NOMO-1 treated with dmso at 0.1 percent for 144 hours (cell line): Measurements from ENCODE around the gene CCDC71.

Experiments used
- DNase-seq: peaks from one replicate; lab custom pipeline; 2025; ENCODE audit not compliant: unreplicated experiment; lab: John Stamatoyannopoulos, UW

CCDC71 gene

GRCh38 chr3:49170744-49171118 lies 4.6 kb upstream of the CCDC71 start:
- no peak for DNase-seq

- no peak for DNase-seq
Measured at GRCh38 chr3:49166752-49167556, 823 bp upstream of the CCDC71 start.

GRCh38 chr3:49164983-49165720 lies 979 bp downstream of the CCDC71 start:
- no peak for DNase-seq

DNA sequence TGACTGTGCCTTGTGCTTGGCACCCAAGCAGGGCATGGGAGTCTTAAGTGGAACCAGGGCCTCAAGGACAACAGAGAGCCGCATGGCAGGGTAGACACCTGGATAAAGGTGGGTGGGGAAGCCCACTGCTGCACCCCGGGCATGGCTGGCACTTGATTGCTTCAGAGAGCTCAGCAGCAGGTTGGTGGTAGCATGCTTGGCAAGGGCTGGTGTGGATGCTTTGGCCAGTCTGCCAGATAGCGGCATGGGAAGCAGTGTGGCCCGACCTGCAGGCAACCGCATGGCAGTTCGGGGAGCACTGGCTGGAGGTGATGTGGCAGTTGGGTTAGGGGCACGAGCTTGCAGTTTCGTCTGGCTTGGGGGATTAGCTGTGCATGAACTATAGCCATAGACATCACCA lies 2.5 kb downstream of the CCDC71 start:
- no peak for DNase-seq

DNA sequence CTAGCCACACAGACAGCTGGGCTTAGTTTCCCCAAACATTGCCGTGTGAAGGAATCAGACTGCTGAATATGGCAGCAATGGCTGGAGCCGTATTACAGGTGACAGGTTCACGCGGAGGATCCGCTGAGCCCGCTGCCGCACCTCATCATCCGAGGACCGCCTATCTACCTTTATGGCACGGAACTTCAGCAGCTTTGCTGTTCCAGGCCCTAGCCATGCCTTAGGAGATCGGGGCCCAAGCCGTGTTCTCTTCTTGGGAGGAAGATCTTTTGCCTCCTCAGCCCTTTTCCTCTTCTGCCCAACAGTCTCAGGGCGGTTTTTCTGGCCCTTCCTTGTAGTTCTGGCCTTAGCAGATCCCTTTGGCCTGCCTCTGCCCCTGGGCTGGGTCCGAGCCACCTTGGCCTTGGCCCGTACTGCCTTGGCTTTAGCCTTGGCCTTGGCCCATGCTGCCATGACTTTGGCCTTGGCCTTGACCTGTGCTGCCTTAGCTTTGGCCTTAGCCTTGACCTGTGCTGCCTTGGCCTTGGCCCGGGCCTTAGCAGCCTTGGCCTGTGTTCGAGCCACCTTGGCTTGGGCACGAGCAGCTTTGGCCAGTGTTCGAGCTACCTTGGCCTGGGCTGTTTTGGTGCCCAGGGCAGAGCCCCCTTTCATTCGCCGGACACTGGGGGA lies 3.2 kb downstream of the CCDC71 start:
- no peak for DNase-seq

DNA sequence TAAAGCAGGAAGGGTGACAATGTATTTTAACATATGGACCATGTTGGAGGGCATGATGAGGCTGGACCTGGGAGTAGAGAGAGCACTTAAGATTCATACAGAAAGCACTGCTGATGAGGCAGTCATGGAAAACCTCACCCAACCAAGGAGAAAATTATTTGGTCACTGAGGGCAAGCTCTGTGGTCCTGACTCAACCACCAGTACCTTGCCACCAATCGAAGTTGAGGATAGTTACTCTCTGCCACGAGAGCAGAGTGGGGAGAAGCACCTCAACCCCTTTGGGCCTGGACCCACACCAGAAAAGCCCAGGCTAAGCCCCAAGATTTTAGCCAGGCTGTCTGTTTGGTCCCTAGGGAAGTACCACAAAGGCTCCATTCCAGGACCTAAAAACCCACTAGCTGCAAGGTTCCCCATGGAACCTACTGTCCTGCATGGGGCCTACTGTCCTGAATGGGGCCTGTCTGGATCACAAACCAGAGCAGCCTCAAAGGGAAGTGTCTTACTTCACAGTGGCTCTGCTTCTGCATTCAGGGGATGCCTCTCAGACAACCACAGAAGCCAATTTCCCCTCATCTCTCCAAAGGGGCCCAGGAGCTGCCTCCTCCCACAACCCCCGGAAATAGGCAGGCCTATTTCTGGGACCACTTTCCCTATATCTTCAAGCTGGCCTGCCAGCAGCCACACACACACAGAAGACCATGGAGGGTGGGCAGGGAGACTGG lies 4.2 kb downstream of the CCDC71 start:
- DNase-seq: no peak

- DNase-seq: no peak
Measured at GRCh38 chr3:49161197-49161596, 4.9 kb downstream of the CCDC71 start.

DNA sequence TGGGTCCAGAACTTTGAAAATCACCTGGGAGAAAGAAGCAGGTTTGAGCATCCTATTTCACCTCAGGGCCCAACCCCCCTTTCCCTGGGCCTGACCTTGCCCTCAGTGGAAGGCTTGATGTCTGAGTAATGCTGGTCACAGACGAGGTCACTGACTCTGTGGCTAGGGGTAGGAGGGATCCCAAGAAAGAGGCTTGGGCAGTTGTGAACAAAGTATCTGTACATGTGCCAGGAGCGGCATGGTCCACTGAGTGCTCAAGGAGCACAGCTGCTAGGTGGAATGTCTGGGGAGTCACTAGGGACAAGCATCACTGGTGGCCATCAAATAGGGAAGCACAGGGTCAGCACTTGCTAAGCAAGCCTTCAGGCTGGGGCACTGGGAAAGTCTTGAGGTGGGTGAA lies 7.3 kb downstream of the CCDC71 start:
- DNase-seq: no peak

DNA sequence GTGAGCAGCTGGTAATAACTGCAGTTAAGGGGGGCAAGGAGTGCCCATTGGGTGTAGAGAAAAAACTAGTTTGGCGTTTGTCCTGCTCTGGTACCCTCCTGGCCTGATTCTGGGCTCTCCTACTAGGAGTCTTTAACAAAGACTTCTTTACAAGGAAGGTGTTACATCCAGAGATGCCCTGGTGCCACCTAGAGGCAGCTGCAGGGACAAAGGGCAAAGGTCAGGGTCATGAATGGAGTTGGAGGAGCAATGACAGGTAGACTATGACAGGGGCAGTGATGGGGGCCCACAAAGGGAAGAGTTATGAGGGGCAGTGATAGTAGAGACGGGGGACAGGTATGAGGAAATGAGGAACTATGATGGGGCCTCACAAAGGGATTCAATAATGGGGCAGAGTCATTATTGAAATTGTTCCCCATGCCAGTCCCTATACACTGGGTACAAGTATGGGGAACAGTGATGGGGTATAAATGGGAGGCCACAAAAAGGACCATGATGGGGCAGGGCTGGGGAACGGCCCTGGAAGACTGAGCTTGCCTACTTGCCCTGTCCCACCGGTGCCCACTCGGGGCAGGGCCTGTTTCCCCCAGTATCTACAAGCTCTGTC lies 7.9 kb downstream of the CCDC71 start:
- DNase-seq: no peak

DNA sequence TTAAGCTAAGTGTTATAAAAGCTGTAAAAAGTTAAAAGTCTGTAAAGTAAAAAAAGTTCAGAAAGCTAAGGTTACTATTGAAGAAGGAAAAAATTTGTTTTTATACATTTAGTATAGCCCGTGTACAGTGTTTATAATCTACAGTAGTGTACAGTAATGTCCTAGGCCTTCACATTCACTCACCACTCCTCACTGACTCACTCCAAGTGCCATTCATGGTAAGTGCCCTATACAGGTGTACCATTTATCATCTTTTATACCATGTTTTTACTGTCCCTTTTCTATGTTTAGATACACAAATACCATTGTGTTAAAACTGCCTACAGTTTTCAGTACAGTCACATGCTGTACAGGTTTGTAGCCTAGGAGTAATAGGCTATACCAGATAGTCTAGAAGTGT lies 8.8 kb downstream of the CCDC71 start:
- DNase-seq: no peak

DNA sequence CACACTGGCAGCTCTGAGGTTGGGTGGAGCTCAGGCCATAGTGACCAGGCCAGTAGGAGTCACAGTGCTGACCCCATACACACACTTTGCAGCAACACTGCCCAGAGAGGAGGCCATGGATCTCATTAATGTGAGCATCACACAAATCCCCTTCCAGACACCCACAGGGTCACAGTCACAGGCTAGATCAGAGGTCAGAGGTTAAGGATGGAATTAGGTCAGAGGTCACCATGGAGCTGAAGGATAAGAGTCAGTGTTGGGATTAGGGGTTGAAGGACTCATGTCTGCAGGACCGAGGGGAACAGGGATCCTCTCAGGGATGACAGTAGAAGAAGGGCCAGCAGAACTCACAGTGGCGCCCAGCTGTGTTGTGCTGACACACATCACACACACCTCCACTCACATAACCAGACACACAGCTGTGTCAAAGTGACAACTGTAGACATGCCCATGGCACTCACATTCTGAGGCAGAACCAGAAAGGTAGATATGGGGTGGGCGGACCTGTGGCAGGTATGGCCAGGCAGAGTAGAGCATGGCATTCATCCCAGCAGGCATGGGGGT lies 12.7 kb downstream of the CCDC71 start:
- DNase-seq: no peak

GRCh38 chr3:49151610-49152009 lies 14.5 kb downstream of the CCDC71 start:
- DNase-seq: no peak

DNA sequence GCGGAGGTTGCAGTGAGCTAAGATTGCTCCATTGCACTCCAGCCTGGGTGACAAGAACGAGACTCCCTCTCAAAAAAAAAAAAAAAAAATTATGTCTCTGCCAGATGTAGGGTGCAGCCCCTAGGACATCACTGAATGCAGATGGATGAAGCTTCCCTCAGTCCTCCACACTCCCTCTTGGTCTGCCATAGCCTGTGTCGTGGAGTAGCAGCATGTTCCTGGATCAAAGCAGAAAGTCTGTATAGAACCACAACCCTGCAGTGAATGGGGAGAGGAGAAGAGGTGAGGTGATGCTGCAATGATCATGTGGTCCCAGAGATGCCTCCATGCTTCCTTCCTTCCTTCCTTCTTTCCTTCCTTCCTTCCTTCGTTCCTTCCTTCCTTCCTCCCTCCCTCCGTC lies 18.0 kb downstream of the CCDC71 start:
- DNase-seq: no peak

DNA sequence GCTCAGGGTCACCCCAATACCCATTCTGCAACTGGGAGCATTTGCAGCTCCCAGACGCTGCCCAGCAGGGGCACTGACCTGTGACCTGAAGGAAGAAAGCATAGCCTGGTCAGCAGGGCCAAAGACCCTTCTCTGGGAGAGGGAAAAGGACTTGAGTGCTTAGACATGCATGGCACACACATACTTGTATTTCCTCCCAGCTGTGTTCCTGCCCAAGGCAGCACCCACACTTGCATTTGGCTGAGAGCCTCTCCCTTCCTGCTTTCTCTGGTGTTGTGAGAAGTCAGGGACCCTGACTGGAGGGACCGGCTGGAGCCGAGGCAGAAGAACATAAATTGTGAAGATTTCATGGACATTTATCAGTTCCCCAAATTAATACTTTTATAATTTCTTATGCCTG lies 26.1 kb downstream of the CCDC71 start:
- DNase-seq: no peak

- no peak for DNase-seq
Measured at GRCh38 chr3:49135499-49135898, 30.6 kb downstream of the CCDC71 start.

DNA sequence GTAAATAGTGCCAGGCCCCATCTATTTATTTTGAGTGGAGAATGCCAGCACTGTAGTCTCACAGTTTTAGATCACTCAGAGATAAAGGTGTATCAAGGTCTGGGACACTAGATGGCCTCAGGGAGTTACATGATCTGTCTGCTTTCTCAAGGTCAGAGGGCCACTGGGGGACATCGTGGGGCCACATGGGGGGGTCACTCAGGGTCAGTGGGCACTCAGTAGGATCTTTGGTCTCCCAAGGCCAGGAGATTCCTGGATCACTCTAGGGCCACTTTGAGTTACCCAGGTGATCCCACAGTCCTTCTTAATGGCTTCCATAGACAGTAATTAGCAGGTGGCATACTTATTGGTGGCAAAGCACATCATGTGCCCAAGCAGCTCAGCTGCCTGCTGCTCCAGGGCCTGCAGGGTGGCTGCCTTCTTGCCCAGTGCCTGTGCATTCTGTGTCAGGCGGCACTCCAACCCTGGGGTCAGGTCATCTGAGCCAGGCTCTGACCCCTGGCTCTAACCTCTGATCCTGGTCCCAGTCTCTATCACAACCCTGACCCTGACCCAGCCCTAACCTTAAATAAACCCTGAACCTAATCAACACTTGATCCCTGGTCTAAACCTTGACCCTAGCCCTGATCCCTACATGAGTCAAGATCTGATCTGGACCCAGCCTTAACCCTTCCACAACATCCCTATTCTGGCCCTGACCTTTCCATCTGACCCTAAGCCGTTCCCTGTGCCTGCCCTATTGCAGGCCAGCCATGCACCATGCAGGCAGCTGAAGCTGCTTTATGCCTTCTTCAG lies 31.5 kb downstream of the CCDC71 start:
- DNase-seq: no peak

DNA sequence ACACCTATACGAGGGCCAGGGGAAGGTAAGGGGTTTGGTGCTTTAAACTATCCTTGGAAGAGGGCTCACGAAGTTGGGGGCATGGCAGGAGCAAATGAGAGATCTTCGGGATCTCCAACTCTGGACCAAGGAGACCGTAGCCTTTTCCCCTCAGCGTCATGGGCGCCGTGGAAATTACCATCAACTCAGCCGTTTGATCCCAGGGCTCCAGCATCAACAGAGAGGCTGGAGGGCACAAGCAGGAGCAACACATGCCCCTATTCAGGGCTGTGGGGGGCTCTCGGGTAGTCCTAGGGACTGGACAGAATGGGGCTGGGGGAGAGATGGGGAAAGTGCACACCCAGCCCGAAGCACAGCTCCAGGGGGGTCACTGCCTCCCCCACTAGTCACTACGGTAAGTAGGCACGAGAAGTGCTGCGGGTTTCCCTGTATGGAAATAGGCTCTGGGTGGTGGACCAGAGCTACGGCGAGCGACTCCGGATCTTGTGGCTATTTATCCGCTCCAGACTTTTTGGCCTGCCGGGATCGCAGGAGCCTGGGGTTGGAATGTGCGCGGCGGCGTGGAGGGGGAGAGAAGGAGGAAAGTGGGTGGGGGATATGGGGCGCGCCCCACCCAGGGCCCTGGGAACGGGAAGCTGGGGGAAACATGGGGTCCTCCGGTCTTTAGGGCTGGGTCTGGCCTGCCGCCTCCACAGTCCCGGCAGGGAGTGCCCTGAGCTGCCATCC lies 32.7 kb downstream of the CCDC71 start:
- no peak for DNase-seq

GRCh38 chr3:49132437-49133225 lies 33.5 kb downstream of the CCDC71 start, which contains the start of gene LAMB2:
LAMB2 (minus strand) TSS chr3:49133050; CDS start chr3:49132867, 183 bp downstream.
- DNase-seq: no peak
